GM20431 (cell line): ENCODE data around the gene RBL2.
"Not testable (repeated sequence)": the region's sequence is repeated elsewhere in the genome, so short reads cannot be mapped to it uniquely, and the experiment has no call there.

Experiments used
- in situ Hi-C: fragments of 300-500 bp; cut with MseI, MboI; formaldehyde crosslinking; loops from one replicate; pipeline ENCODE4 v1.15.0; 2020; ENCODE audit warnings: low sequenced_read_pairs; ENCODE audit not compliant: unreplicated experiment

Gene RBL2

GRCh38 chr16:53523971-53524548, 89.8 kb downstream of the RBL2 start:
- in situ Hi-C loops: no loop called here

DNA sequence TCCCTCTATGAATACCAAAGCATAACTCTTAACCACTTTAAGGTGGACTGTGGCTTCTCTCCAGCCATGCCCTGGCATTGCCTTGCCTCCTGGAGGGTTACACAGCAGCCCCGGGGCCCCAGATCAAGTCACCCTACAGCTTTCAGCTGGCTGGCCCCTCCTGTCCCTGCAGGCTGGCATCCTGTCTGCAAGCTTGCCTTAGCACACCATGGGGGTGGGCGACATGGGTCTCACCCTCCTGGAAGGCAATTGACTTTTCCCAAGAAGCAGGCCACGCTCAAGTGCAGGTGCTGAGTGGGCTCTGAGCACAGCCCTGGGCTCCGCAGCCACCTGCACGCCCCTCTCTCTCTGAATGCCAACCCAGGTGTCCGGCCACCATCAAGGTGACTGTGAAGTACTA, 94.5 kb downstream of the RBL2 start:
- in situ Hi-C loops: no loop called here

DNA sequence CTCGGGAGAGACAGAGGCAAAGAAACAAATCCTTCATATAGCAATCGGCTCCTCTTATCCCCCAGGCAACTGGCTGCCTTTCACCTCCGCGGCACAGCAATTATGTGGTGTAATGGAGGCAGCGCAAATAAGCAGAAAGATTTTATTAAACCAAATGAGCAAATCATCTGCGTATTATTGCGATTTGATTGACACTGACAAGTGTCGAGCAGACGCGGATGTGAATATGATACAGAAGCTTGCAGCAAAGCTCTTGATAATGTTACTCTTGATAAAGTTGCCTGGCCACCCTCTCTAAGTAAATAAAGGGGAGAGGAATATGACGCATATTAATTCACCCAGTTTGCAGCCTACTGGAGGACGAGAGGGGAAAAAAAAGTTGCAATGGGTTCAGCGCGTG, 95.2 kb downstream of the RBL2 start:
- in situ Hi-C loops: no loop called here

DNA sequence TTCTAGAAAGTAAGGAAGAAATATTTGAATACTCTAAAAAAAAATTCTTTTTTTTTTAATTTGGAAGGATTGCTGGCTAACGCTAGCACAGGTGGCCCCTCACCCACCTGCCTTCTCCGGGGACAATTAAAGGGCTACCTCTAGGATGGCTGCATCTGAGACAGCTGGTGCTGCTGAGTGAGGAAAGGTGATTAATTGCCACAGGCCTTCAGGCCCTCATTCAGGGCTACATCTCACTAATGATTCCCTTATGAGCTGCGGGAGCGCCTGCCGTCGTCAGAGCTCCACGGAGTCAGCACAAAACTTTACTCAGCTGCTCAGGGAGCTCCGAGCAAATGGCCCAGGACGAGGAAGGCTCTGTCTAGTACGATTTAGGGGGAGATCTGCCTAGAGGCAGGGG, 95.8 kb downstream of the RBL2 start:
- in situ Hi-C loops: no loop called here

GRCh38 chr16:53530741-53531140, 96.5 kb downstream of the RBL2 start:
- in situ Hi-C loops: no loop called here

DNA sequence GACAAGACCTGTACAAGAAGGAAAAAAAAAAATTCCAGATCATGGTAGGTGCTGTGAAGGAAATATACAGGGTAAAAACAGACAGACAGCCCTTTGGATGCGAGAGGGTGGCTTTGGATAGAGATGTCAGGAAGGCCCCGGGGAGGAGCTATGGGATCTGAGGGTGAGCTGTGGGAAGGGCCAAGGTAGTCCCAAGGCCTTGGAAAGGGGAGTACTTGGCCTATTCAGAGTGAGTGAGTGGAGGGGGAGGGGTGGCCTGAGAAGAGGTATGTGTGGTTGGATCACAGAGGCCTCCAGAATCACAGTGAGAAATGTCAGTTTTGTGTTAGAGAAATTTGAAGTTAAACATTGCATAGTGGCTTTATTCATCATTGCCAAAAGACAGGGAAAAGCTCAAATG, 99.9 kb downstream of the RBL2 start:
- in situ Hi-C loops: no loop called here

GRCh38 chr16:53537626-53538025, 103.4 kb downstream of the RBL2 start:
- in situ Hi-C loops: no loop called here

DNA sequence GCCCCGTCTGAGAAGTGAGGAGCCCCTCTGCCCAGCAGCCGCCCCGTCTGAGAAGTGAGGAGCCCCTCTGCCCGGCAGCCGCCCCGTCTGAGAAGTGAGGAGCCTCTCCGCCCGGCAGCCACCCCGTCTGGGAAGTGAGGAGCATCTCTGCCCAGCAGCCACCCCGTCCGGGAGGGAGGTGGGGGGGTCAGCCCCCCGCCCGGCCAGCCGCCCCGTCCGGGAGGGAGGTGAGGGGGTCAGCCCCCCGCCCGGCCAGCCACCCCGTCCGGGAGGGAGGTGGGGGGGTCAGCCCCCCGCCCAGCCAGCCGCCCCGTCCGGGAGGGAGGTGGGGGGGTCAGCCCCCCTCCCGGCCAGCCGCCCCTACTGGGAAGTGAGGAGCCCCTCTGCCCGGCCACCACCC, 105.1 kb downstream of the RBL2 start:
- in situ Hi-C loops: not testable (repeated sequence)

- in situ Hi-C loops: not testable (repeated sequence)
Observed at GRCh38 chr16:53539759-53540718, 105.8 kb downstream of the RBL2 start.
